GM19193 (cell line): ENCODE data around the gene KDM6B.

Experiments
- POLR2A ChIP-seq: IDR thresholded peaks from 4 replicates; pipeline ENCODE4 v1.6.1; 2011; ENCODE audit not compliant: insufficient read depth, insufficient read length; ENCODE audit errors: extremely low read depth

The KDM6B gene

GRCh38 chr17:7850701-7851437 lies 16.9 kb downstream of the KDM6B start:
- TF ChIP-seq POLR2A, result no peak

- peak; percentile 53 for TF ChIP-seq POLR2A
Measured at GRCh38 chr17:7851438-7852261, 17.6 kb downstream of the KDM6B start.

GRCh38 chr17:7852262-7852670 lies 18.2 kb downstream of the KDM6B start:
- TF ChIP-seq POLR2A, result no peak

GRCh38 chr17:7852919-7853690 lies 19.1 kb downstream of the KDM6B start:
- no peak for TF ChIP-seq POLR2A

GRCh38 chr17:7853691-7854038 lies 19.6 kb downstream of the KDM6B start:
- TF ChIP-seq POLR2A, result no peak

GRCh38 chr17:7854078-7854777 lies 20.2 kb downstream of the KDM6B start:
- no peak for TF ChIP-seq POLR2A

- no peak for TF ChIP-seq POLR2A
Measured at GRCh38 chr17:7854851-7855659, 21.0 kb downstream of the KDM6B start, which contains the start of gene TMEM88. TSS of gene TMEM88 (plus strand) at chr17:7855066. CDS start at chr17:7855075, 9 bp downstream.

GRCh38 chr17:7855660-7856010 lies 21.6 kb downstream of the KDM6B start:
- TF ChIP-seq POLR2A, result no peak

- no peak for TF ChIP-seq POLR2A
Measured at GRCh38 chr17:7856011-7856810, 22.2 kb downstream of the KDM6B start.

- TF ChIP-seq POLR2A, result peak; percentile 85
Measured at GRCh38 chr17:7856811-7857712, 23.0 kb downstream of the KDM6B start, which contains the start of gene NAA38. TSS of gene NAA38 (minus strand) at chr17:7857559. CDS start at chr17:7857463, 96 bp downstream.

- peak; percentile 17 for TF ChIP-seq POLR2A
Measured at GRCh38 chr17:7857713-7858521, 23.9 kb downstream of the KDM6B start, which contains the start of gene CYB5D1. TSS of gene CYB5D1 (plus strand) at chr17:7858003. CDS start at chr17:7858135, 132 bp downstream.
